HS-5 (cell line): ENCODE data around the gene MRPS18B.
"Not testable (repeated sequence)": the region's sequence is repeated elsewhere in the genome, so short reads cannot be mapped to it uniquely, and the experiment has no call there.

Experiments
- DNase-seq: peaks from one replicate; pipeline ENCODE4 v3.0.0-alpha.2; 2012; ENCODE audit warnings: low read depth

Gene MRPS18B

DNA sequence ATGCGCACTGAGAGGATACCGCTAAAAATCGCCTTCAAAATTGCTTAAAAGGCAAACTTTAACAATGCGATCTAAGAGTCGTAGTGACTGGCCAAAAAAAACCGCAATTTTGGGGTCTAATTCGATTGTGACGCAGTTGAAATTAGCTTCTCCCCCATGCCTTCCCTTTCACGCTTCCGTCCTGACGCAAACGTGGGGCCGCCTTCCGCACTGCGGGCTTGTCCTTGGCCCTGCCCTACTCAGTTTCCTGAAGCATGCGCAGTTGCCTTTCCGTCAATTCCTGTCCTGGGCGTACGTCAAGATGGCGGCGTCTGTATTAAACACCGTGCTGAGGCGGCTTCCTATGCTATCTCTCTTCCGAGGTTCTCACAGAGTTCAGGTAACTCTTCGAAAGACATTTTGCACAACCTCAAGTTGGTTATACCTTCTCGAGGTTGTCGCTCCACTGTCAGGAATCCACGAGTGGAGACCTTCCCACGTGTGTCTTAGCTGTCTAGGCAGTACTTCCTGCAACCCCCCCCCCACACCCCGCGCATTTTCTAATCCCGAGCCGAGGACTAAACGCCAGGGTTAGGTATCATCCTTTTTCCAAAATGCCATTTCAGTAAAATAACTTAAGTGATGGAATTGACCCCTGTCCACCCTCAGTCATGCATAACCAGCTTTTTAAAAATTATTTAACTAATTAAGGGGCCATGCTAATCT, at the start of gene MRPS18B:
Gene MRPS18B (plus strand): TSS at position 276 of the 705 bp plus-strand sequence. CDS start 26 bp downstream, at position 302.
- DNase-seq, result peak; percentile 98

- no peak for DNase-seq
These were observed 49.4 kb upstream of the MRPS18B start for GRCh38 chr6:30568245-30568644.

GRCh38 chr6:30570263-30570662, 47.4 kb upstream of the MRPS18B start:
- no peak for DNase-seq

DNA sequence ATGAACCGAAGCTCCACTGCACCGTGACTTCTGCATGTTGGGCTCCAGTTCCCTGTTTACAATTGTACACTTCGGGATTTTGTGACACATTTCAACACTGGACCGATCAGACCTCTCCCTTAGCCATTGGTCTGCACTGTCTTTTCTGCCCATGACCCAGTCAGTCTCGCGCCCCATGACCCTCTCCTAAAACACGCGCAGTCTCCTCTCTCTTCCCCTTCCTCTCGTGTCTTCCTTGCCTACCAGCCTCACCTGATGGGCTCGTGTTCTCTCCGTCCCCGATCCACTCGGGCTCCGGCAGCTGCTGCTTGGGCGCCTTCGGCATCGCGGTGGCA, 46.9 kb upstream of the MRPS18B start:
- DNase-seq, result no peak

- peak; percentile 88 for DNase-seq
These were observed 46.4 kb upstream of the MRPS18B start, which contains the start of gene ABCF1 for GRCh38 chr6:30571075-30571761. Gene ABCF1 (plus strand): TSS chr6:30571442. CDS start chr6:30571488, 46 bp downstream.

- no peak for DNase-seq
These were observed 45.9 kb upstream of the MRPS18B start for GRCh38 chr6:30571762-30572082.

GRCh38 chr6:30572148-30572547, 45.5 kb upstream of the MRPS18B start:
- no peak for DNase-seq

DNA sequence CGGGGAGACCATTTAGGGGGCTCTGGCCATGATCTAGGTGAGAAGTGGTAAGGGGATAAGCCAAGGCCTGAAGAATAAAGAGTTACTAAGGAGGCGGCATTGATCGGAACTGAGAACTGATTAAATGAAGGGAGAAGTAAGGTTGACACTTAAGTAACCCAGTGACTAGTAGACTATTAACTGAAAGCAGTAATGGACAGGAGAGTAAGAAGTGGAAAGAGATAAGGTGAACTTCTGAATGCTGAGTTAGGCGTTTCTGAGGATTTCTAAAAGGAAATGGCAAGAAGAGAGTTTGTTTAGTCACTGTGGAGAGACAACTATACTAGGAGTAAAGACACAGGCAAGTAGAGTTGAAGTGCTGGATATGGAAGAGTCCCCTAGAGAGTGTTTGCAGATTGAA, 44.5 kb upstream of the MRPS18B start:
- DNase-seq, result no peak

GRCh38 chr6:30578051-30578450, 39.6 kb upstream of the MRPS18B start:
- DNase-seq, result no peak

DNA sequence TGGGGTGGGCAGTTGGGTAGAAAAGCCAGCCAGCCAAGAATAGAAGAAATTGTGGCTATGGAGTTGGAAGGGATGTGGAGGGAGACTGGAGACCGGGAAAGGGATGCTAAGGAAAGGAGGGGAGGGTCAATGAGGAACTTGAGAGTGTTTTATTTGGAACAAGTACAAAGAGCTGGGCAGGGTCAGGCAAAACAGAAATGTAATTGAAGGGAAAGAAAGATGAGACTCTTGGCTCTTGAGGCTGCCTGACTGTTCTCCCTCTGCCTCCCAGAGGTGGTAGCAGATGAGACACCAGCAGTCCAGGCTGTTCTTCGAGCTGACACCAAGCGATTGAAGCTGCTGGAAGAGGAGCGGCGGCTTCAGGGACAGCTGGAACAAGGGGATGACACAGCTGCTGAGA, 33.7 kb upstream of the MRPS18B start:
- no peak for DNase-seq

DNA sequence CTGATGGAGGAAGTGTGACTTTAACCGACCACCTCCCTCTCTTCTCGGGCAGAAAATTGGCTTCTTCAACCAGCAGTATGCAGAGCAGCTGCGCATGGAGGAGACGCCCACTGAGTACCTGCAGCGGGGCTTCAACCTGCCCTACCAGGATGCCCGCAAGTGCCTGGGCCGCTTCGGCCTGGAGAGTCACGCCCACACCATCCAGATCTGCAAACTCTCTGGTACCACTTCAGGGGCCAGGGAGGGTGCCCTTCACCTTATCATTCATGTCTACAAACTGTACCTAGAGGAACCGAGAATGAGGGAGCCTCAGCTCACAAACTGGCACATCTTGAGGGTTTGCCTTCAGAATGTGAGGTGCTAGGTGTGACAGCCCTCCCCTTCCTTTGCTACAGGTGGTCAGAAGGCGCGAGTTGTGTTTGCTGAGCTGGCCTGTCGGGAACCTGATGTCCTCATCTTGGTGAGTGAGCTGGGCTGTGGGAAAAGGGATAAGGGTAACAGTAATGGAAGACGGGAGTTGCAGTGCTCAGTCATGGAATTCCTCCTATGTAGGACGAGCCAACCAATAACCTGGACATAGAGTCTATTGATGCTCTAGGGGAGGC, 27.8 kb upstream of the MRPS18B start:
- no peak for DNase-seq

DNA sequence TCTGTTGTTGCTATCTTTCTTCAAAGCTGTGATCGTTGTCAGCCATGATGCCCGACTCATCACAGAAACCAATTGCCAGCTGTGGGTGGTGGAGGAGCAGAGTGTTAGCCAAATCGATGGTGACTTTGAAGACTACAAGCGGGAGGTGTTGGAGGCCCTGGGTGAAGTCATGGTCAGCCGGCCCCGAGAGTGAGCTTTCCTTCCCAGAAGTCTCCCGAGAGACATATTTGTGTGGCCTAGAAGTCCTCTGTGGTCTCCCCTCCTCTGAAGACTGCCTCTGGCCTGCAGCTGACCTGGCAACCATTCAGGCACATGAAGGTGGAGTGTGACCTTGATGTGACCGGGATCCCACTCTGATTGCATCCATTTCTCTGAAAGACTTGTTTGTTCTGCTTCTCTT, 27.1 kb upstream of the MRPS18B start:
- DNase-seq, result no peak

DNA sequence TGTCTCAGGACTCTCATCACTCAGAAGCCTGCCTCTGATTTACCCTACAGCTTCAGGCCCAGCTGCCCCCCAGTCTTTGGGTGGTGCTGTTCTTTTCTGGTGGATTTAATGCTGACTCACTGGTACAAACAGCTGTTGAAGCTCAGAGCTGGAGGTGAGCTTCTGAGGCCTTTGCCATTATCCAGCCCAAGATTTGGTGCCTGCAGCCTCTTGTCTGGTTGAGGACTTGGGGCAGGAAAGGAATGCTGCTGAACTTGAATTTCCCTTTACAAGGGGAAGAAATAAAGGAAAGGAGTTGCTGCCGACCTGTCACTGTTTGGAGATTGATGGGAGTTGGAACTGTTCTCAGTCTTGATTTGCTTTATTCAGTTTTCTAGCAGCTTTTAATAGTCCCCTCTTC, 26.6 kb upstream of the MRPS18B start:
- no peak for DNase-seq

- no peak for DNase-seq
These were observed 25.4 kb upstream of the MRPS18B start for GRCh38 chr6:30592287-30592686.

DNA sequence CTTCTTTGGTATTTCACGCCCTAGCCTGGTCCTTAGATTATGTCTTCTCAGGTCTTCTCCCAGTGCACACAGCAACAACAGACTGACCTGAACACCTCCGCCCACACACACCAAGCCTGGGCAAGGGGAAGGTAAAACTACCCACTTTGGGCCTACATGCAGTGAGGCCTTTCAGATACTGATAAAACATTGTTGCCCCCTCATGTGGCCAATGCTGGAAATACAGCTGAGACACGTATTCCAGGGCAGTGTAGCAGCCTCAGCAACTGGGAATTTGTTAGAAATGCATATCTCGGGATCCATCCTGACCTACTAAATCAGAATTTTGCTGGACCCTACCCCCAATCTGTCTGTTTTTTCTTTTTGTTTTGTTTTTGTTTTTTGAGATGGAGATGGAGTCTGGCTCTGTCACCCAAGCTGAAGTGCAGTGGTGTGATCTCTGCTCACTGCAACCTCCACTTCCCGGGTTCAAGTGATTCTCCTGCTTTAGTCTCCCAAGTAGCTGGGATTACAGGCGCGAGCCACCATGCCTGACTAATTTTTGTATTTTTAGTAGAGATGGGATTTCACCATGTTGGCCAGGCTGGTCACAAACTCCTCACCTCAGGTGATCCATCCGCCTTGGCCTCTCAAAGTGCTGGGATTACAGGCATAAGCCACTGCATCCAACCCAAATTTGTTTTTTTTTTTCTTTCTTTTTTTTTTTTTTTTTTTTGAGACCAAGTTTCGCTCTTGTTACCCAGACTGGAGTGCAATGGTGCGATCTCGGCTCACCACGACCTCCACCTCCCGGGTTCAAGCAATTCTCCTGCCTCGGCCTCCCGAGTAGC, 20.1 kb upstream of the MRPS18B start:
- DNase-seq, result not testable (repeated sequence)

DNA sequence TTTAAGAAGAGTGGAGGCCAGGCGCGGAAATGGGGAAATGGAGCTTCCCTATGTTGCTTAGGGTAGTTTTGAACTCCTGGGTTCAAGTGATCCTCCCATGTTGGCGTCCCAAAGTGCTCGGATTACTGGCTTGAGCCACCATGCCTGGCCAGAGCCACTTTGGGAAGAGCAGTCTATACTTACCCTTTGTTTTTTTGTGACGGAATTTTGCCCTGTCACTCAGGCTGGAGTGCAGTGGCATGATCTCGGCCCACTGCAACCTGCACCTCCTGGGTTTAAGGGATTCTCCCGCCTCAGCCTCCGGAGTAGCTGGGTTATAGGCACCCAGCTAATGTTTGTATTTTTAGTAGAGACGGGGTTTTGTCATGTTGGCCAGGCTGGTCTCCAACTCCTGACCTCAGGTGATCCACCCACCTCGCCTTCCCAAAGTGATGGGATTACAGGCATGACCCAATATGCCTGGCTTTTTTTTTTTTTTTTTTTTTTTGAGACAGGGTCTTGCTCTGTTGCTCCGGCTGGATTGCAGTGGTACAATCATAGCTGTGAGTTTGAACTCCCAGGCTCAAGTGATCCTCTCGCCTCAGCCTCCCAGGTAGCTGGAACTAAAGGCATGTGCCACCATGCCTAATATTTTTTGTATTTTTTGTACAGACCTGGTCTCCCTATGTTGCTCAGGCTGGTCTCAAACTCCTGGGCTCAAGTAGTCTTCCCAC, 18.6 kb upstream of the MRPS18B start:
- DNase-seq, result no peak

DNA sequence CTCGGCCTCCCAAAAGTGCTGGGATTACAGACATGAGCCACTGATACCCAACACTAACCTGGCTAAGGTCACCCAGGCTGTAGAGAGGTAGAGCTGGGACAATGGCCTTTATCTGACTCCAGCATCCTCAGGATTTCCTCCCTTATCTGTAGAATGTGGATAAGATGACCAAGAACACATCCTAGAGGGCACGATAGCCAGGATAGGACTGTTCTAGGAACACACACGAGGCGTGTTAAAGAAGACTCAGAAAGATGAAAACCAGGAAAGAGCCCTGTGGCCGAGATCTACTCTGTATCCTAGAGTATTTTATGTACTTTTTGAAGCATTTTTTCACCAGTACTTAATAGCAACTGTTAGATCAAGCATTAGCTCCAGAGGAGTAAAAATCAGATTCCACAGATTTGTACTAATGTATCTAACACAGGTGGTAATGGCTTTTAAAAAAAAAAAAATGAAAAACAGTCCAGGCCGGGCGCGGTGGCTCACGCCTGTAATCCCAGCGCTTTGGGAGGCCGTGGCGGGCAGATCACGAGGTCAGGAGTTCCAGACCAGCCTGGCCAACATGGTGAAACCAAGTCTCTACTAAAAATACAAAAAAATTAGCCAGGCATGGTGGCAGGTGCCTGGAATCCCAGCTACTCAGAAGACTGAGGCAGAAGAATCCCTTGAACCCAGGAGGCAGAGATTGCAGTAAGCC, 17.9 kb upstream of the MRPS18B start:
- no peak for DNase-seq

DNA sequence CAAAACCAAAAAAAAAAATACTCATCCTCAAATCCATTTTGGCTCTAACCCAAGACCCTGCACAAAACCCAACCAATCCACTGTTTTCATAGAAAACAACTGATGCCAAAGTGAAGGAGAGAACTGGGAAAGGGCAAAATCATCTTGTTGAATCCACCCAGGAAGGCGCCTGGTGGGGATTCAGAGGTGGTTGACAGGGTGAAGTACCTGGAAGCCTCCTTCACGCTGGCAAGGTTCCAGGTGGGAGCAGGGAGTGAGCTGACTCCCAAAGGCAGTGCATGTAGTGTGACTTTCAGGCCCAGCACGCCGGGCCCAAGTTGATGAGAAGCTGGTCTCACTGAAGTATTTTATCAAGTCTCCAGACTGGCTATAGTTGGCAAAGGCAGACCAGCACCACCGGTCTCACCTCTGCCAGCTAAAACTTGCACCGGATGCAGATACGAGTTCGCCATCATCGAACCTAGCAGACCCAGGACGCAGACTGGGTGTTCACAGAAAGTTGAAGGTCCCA, 17.1 kb upstream of the MRPS18B start:
- no peak for DNase-seq

- no peak for DNase-seq
These were observed 16.2 kb upstream of the MRPS18B start for GRCh38 chr6:30601436-30601814.

DNA sequence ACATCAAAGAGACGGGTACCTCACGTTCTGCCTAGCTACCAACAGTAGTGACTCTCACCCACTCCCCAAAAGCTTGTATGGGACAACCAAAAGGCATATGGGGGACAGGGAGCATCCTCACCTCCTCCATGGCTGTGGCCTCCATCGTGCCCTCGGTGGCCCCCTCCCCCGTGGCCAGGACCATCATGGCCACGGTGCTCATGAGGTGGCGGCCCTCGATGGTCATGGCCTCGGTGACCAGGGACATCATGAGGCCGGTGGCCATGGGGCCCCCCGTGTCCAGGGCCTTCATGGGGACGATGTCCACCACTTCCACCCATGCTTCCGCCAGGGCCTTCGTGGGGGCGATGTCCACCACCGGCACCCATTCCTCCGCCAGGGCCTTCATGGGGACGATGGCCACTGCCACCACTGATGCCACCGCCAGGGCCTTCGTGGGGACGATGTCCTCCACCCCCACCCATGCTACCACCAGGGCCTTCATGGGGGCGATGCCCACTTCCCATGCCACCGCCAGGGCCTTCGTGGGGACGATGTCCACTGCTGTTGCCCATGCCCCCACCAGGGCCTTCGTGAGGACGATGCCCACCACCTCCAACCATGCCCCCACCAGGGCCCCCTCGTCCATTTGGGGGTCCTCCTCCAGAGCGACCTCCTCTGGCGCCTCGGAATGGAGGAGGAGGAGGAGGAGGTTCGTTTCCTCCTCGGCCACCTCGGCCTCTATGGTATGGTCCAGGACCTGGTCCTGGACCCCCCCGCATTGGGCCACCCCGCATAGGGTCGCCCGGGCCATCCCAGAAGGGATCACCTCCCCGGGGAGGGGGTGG, 15.6 kb upstream of the MRPS18B start:
- no peak for DNase-seq
